CD4-positive, CD25-positive, alpha-beta regulatory T cell (primary cell): ENCODE results near the gene TMSB10. TPM values are rescaled to one million over a fixed set of nuclear protein-coding genes. Genes with fewer than 3 reads are reported as not detected.

Experiments
- ATAC-seq, 2 donors: fragments of 150-1000 bp; cut with Tn5 transposase; one replicate each; pipeline ENCODE4 v1.10.0; 2021; ENCODE audit warnings: low read depth in 2 of 2, moderate number of reproducible peaks in 2 of 2, moderate library complexity in 1 of 2
- DNase-seq, 3 donors: peaks; one replicate each; pipeline versions ENCODE4 v3.0.0 to v3.0.0-alpha.2; 2012 to 2022; ENCODE audit warnings: mixed read lengths in 1 of 3
- H3K27ac ChIP-seq: one replicate; pipeline ENCODE4 v1.7.0; 2013; ENCODE audit warnings: mild to moderate bottlenecking, low read length; ENCODE audit not compliant: insufficient read depth, poor library complexity, severe bottlenecking
- H3K27me3 ChIP-seq: one replicate; pipeline ENCODE4 v1.7.0; 2013; ENCODE audit warnings: low read length; ENCODE audit not compliant: control insufficient read depth, insufficient read depth
- H3K36me3 ChIP-seq: one replicate; pipeline ENCODE4 v1.7.0; 2013; ENCODE audit warnings: mild to moderate bottlenecking, low read length, moderate library complexity; ENCODE audit not compliant: control insufficient read depth, insufficient read depth
- H3K4me1 ChIP-seq: 2 replicates; pipeline ENCODE4 v1.7.0; 2013; ENCODE audit warnings: mild to moderate bottlenecking, low read length; ENCODE audit not compliant: insufficient read depth, control insufficient read depth, poor library complexity, severe bottlenecking
- H3K4me3 ChIP-seq: one replicate; pipeline ENCODE4 v1.7.0; 2013; ENCODE audit warnings: low read depth, mild to moderate bottlenecking, low read length, moderate library complexity
- H3K9me3 ChIP-seq, 2 experiments: 1 replicate in 1 of 2; 2 replicates in 1 of 2; pipeline ENCODE4 v1.7.0; 2013; ENCODE audit warnings: low read length in 2 of 2, mild to moderate bottlenecking in 1 of 2, moderate library complexity in 1 of 2; ENCODE audit not compliant: control insufficient read depth in 2 of 2
- H3K27ac Mint-ChIP-seq, 3 donors: one replicate each; pipeline ENCODE4 v1.8.0; 2020 to 2022; ENCODE audit warnings: mild to moderate bottlenecking in 3 of 3, mixed read lengths in 3 of 3, moderate library complexity in 2 of 3
- H3K27me3 Mint-ChIP-seq: one replicate; pipeline ENCODE4 v1.8.0; 2022; ENCODE audit warnings: mild to moderate bottlenecking, mixed read lengths
- H3K36me3 Mint-ChIP-seq: one replicate; pipeline ENCODE4 v1.8.0; 2020; ENCODE audit warnings: mixed read lengths
- H3K4me1 Mint-ChIP-seq, 4 donors: one replicate each; pipeline ENCODE4 v1.8.0; 2020 to 2022; ENCODE audit warnings: mixed read lengths in 4 of 4, mild to moderate bottlenecking in 1 of 4
- H3K4me3 Mint-ChIP-seq, 4 donors: one replicate each; pipeline ENCODE4 v1.8.0; 2020 to 2022; ENCODE audit warnings: mild to moderate bottlenecking in 4 of 4, mixed read lengths in 4 of 4, moderate library complexity in 3 of 4
- H3K9me3 Mint-ChIP-seq, 7 donors: one replicate each; pipeline ENCODE4 v1.8.0; 2020 to 2022; ENCODE audit warnings: mixed read lengths in 7 of 7, mild to moderate bottlenecking in 3 of 7, moderate library complexity in 2 of 7
- polyA plus RNA-seq, 4 donors: library from polyadenylated mRNA; unstranded; fragments of 300-500 nt; fragmentation: Illumina TruSeq; gene quantifications; one replicate each; pipeline ENCODE4 v1.2.3, GENCODE V29; 2021
- total RNA-seq: library from RNA; stranded (reverse); gene quantifications from one replicate; pipeline ENCODE4 v1.2.3, GENCODE V29; 2022

Gene TMSB10
- total and polyA plus RNA-seq, 5 donors from 2014 or later, result 2,468 to 10,693 (median 7,091) TPM

GRCh38 chr2:84886791-84887190 is 18.7 kb upstream of the TMSB10 start:
- DNase-seq, result no peak
- Mint-ChIP-seq H3K36me3 (no peaks in the 10 kb centered on the region), H3K4me1 (peaks cover 23 to 46% (median 34%) of the 10 kb centered on the region in 4 donors), H3K27ac (peak overlapping the region in 2 of 3 donors; percentile 91 to 94), H3K4me3 (peak overlapping the region in 2 of 4 donors; percentile 16 to 45), H3K9me3 (no peaks in the 10 kb centered on the region), H3K27me3 (no peaks in the 10 kb centered on the region)
- H3K27me3 ChIP-seq, result no peaks in the 10 kb centered on the region
- no peak overlapping the region for H3K4me3 ChIP-seq
- H3K9me3 ChIP-seq, result no peaks in the 10 kb centered on the region
- H3K4me1 ChIP-seq, result peaks cover 25% of the 10 kb centered on the region
- ATAC-seq, result no peak
- no peak overlapping the region for H3K27ac ChIP-seq
- no peaks in the 10 kb centered on the region for H3K36me3 ChIP-seq

- no peaks in the 10 kb centered on the region for H3K36me3 ChIP-seq
- peak overlapping the region; percentile 70 to 90 (median 81) for H3K4me3 Mint-ChIP-seq
- H3K27ac ChIP-seq, result peak overlapping the region; percentile 84
- H3K4me1 ChIP-seq, result peaks cover 19% of the 10 kb centered on the region
- DNase-seq (peak; percentile 21 to 86 (median 67)), ATAC-seq (peak; percentile 91 to 95)
- H3K27me3 ChIP-seq, result no peaks in the 10 kb centered on the region
- no peaks in the 10 kb centered on the region for H3K9me3 Mint-ChIP-seq
- H3K36me3 Mint-ChIP-seq, result no peaks in the 10 kb centered on the region
- H3K4me1 Mint-ChIP-seq, result peaks cover 14 to 34% (median 27%) of the 10 kb centered on the region in 4 donors
- H3K4me3 ChIP-seq, result peak overlapping the region; percentile 82
- no peaks in the 10 kb centered on the region for H3K9me3 ChIP-seq
- H3K27me3 Mint-ChIP-seq, result no peaks in the 10 kb centered on the region
- H3K27ac Mint-ChIP-seq, result peak overlapping the region; percentile 94 to 100 (median 97)
Observed at GRCh38 chr2:84888401-84889276, 16.8 kb upstream of the TMSB10 start.

- Histone ChIP-seq H3K9me3 (no peaks in the 10 kb centered on the region), H3K27ac (peak overlapping the region; percentile 84), H3K27me3 (no peaks in the 10 kb centered on the region), H3K36me3 (no peaks in the 10 kb centered on the region), H3K4me3 (peak overlapping the region; percentile 82), H3K4me1 (peaks cover 24% of the 10 kb centered on the region)
- peak overlapping the region; percentile 94 to 100 (median 97) for H3K27ac Mint-ChIP-seq
- ATAC-seq, result peak in 1 of 2 donors; percentile 31
- H3K27me3 Mint-ChIP-seq, result no peaks in the 10 kb centered on the region
- no peaks in the 10 kb centered on the region for H3K9me3 Mint-ChIP-seq
- peak overlapping the region; percentile 70 to 90 (median 81) for H3K4me3 Mint-ChIP-seq
- DNase-seq, result peak in 1 of 3 donors; percentile 51
- peaks cover 15 to 39% (median 29%) of the 10 kb centered on the region in 4 donors for H3K4me1 Mint-ChIP-seq
- no peaks in the 10 kb centered on the region for H3K36me3 Mint-ChIP-seq
Observed at GRCh38 chr2:84889332-84889731, 16.1 kb upstream of the TMSB10 start.

GRCh38 chr2:84891355-84892010 is 14.0 kb upstream of the TMSB10 start:
- Histone ChIP-seq H3K27me3 (no peaks in the 10 kb centered on the region), H3K27ac (no peak overlapping the region), H3K36me3 (no peaks in the 10 kb centered on the region), H3K9me3 (no peaks in the 10 kb centered on the region), H3K4me1 (peaks cover 40% of the 10 kb centered on the region), H3K4me3 (no peak overlapping the region)
- H3K4me3 Mint-ChIP-seq, result no peak overlapping the region
- H3K27ac Mint-ChIP-seq, result no peak overlapping the region
- H3K9me3 Mint-ChIP-seq, result no peaks in the 10 kb centered on the region
- peaks cover 28 to 60% (median 44%) of the 10 kb centered on the region in 4 donors for H3K4me1 Mint-ChIP-seq
- DNase-seq, result no peak
- H3K36me3 Mint-ChIP-seq, result no peaks in the 10 kb centered on the region
- H3K27me3 Mint-ChIP-seq, result no peaks in the 10 kb centered on the region
- no peak for ATAC-seq

GRCh38 chr2:84894131-84894586 is 11.3 kb upstream of the TMSB10 start:
- peak overlapping the region; percentile 73 for H3K4me3 ChIP-seq
- DNase-seq (no peak), ATAC-seq (no peak)
- Mint-ChIP-seq H3K4me3 (peak overlapping the region in 2 of 4 donors; percentile 73 to 76), H3K9me3 (no peaks in the 10 kb centered on the region), H3K27me3 (no peaks in the 10 kb centered on the region), H3K4me1 (peaks cover 38 to 64% (median 51%) of the 10 kb centered on the region in 4 donors), H3K27ac (peak overlapping the region; percentile 26 to 94 (median 87)), H3K36me3 (no peaks in the 10 kb centered on the region)
- peaks cover 56% of the 10 kb centered on the region for H3K4me1 ChIP-seq
- H3K36me3 ChIP-seq, result no peaks in the 10 kb centered on the region
- no peaks in the 10 kb centered on the region for H3K9me3 ChIP-seq
- H3K27me3 ChIP-seq, result no peaks in the 10 kb centered on the region
- peak overlapping the region; percentile 75 for H3K27ac ChIP-seq

GRCh38 chr2:84894758-84895520 is 10.5 kb upstream of the TMSB10 start:
- H3K4me1 ChIP-seq, result peaks cover 50% of the 10 kb centered on the region
- H3K27ac ChIP-seq, result peak overlapping the region; percentile 75
- H3K36me3 Mint-ChIP-seq, result no peaks in the 10 kb centered on the region
- DNase-seq (peak in 2 of 3 donors; percentile 54 to 75), ATAC-seq (peak; percentile 62)
- H3K27me3 Mint-ChIP-seq, result no peaks in the 10 kb centered on the region
- no peaks in the 10 kb centered on the region for H3K36me3 ChIP-seq
- no peaks in the 10 kb centered on the region for H3K9me3 Mint-ChIP-seq
- no peaks in the 10 kb centered on the region for H3K27me3 ChIP-seq
- peak overlapping the region; percentile 26 to 94 (median 87) for H3K27ac Mint-ChIP-seq
- H3K4me3 Mint-ChIP-seq, result peak overlapping the region; percentile 33 to 76 (median 54)
- H3K4me3 ChIP-seq, result peak overlapping the region; percentile 73
- H3K4me1 Mint-ChIP-seq, result peaks cover 33 to 65% (median 48%) of the 10 kb centered on the region in 4 donors
- H3K9me3 ChIP-seq, result no peaks in the 10 kb centered on the region

GRCh38 chr2:84896567-84896966 is 8.9 kb upstream of the TMSB10 start:
- H3K36me3 ChIP-seq, result no peaks in the 10 kb centered on the region
- Mint-ChIP-seq H3K27ac (peak overlapping the region in 2 of 3 donors; percentile 3 to 4), H3K36me3 (no peaks in the 10 kb centered on the region), H3K27me3 (no peaks in the 10 kb centered on the region), H3K9me3 (no peaks in the 10 kb centered on the region), H3K4me1 (peaks cover 33 to 72% (median 51%) of the 10 kb centered on the region in 4 donors), H3K4me3 (peak overlapping the region in 1 of 4 donors; percentile 47)
- H3K27ac ChIP-seq, result no peak overlapping the region
- H3K4me3 ChIP-seq, result no peak overlapping the region
- no peak for ATAC-seq
- H3K27me3 ChIP-seq, result no peaks in the 10 kb centered on the region
- H3K4me1 ChIP-seq, result peaks cover 49% of the 10 kb centered on the region
- no peaks in the 10 kb centered on the region for H3K9me3 ChIP-seq
- no peak for DNase-seq
